Epithelial cell of esophagus (primary cell): ENCODE results near the gene RAB11B.
"Not testable (repeated sequence)": the region's sequence is repeated elsewhere in the genome, so short reads cannot be mapped to it uniquely, and the experiment has no call there.

ENCODE experiments used
- DNase-seq: peaks from one replicate; pipeline ENCODE4 v3.0.0; 2010; ENCODE audit warnings: low read depth
- H3K4me3 ChIP-seq: 2 replicates; pipeline ENCODE4 v1.5.1; 2011; ENCODE audit warnings: mild to moderate bottlenecking, low read length, control low read depth
- TF ChIP-seq, protein P1 (sequence below): IDR thresholded peaks from 2 replicates; pipeline ENCODE4 v1.5.1; 2011; ENCODE audit warnings: low read depth, mild to moderate bottlenecking, low read length, control low read depth, inconsistent platforms; ENCODE audit not compliant: insufficient read depth; ENCODE audit errors: missing control alignments

Gene RAB11B

GRCh38 chr19:8377598-8377997 lies 12.6 kb upstream of the RAB11B start:
- TF ChIP-seq, protein P1, sequence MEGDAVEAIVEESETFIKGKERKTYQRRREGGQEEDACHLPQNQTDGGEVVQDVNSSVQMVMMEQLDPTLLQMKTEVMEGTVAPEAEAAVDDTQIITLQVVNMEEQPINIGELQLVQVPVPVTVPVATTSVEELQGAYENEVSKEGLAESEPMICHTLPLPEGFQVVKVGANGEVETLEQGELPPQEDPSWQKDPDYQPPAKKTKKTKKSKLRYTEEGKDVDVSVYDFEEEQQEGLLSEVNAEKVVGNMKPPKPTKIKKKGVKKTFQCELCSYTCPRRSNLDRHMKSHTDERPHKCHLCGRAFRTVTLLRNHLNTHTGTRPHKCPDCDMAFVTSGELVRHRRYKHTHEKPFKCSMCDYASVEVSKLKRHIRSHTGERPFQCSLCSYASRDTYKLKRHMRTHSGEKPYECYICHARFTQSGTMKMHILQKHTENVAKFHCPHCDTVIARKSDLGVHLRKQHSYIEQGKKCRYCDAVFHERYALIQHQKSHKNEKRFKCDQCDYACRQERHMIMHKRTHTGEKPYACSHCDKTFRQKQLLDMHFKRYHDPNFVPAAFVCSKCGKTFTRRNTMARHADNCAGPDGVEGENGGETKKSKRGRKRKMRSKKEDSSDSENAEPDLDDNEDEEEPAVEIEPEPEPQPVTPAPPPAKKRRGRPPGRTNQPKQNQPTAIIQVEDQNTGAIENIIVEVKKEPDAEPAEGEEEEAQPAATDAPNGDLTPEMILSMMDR = no peak
- DNase-seq = no peak
- H3K4me3 ChIP-seq = no peak overlapping the region

- not testable (repeated sequence) for H3K4me3 ChIP-seq, DNase-seq
Measured at GRCh38 chr19:8379156-8379891, 10.8 kb upstream of the RAB11B start.

- H3K4me3 ChIP-seq, DNase-seq: not testable (repeated sequence)
Measured at GRCh38 chr19:8384569-8384968, 5.6 kb upstream of the RAB11B start.

- not testable (repeated sequence) for DNase-seq, H3K4me3 ChIP-seq
Measured at GRCh38 chr19:8385103-8385502, 5.1 kb upstream of the RAB11B start.

- H3K4me3 ChIP-seq = not testable (repeated sequence)
- DNase-seq = peak; percentile 71
Measured at GRCh38 chr19:8385566-8385965, 4.6 kb upstream of the RAB11B start.

DNA sequence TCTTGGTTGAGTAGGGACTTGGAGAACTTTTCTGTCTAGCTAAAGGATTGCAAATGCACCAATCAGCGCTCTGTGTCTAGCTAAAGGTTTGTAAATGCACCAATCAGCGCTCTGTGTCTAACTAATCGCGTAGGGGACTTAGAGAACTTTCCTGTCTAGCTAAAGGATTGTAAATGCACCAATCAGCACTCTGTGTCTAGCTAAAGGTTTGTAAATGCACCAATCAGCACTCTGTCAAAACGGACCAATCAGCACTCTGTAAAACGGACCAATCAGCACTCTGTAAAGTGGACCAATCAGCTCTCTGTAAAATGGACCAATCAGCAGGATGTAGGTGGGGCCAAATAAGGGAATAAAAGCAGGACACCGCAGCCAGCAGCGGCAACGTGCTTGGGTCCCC lies 3.7 kb upstream of the RAB11B start:
- not testable (repeated sequence) for DNase-seq, H3K4me3 ChIP-seq

- H3K4me3 ChIP-seq = no peak overlapping the region
- TF ChIP-seq, protein P1 = no peak
- DNase-seq = no peak
Measured at GRCh38 chr19:8386990-8387389, 3.2 kb upstream of the RAB11B start.

- no peak for DNase-seq
- TF ChIP-seq, protein P1 = no peak
- H3K4me3 ChIP-seq = no peak overlapping the region
Measured at GRCh38 chr19:8387688-8388611, 2.2 kb upstream of the RAB11B start.

DNA sequence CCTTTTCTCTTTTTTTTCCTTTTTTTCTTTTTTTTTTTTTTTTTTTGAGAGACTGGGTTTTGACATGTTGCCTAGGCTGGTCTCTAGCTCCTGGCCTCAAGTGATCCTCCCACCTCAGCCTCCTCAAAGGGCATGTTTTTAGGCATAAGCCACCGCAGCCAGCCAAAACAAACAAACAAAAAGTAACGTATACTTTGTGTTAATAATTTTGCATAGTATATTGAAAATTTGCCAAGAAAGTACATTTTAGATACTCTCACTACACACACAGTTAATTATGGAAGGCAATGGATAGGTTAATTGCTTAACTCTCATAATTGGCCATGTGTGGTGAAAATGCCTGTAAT lies 1.6 kb upstream of the RAB11B start:
- DNase-seq = no peak
- no peak overlapping the region for H3K4me3 ChIP-seq
- TF ChIP-seq, protein P1 = no peak
